IPS DF 19.7 (cell line): ENCODE data around the gene PCMT1.
"Not testable (repeated sequence)": the region's sequence is repeated elsewhere in the genome, so short reads cannot be mapped to it uniquely, and the experiment has no call there.

ENCODE experiments used
- DNase-seq: peaks from one replicate; pipeline ENCODE4 v3.0.0-alpha.2; 2013; ENCODE audit warnings: low read depth, low spot score

PCMT1 gene

GRCh38 chr6:149750136-149750609 is 632 bp downstream of the PCMT1 start:
- peak; percentile 25 for DNase-seq

- no peak for DNase-seq
These were observed 1.7 kb downstream of the PCMT1 start for GRCh38 chr6:149751239-149751638.

DNA sequence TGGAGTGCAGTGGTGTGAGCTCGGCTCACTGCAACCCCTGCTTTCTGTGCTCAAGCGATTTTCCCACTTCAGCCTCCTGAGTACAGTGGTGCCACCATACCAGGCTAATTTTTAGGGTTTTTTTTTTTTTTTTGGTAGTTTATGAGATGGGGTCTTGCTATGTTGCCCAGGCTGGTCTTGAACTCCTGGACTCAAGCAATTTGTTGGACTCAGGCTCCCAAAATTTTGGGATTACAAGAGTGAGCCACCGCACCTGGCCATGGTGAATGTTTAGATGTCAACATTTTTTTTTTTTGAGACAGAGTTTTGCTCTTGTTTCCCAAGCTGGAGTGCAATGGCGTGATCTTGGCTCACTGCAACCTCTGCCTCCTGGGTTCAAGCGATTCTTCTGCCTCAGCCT is 2.4 kb downstream of the PCMT1 start:
- DNase-seq: not testable (repeated sequence)

DNA sequence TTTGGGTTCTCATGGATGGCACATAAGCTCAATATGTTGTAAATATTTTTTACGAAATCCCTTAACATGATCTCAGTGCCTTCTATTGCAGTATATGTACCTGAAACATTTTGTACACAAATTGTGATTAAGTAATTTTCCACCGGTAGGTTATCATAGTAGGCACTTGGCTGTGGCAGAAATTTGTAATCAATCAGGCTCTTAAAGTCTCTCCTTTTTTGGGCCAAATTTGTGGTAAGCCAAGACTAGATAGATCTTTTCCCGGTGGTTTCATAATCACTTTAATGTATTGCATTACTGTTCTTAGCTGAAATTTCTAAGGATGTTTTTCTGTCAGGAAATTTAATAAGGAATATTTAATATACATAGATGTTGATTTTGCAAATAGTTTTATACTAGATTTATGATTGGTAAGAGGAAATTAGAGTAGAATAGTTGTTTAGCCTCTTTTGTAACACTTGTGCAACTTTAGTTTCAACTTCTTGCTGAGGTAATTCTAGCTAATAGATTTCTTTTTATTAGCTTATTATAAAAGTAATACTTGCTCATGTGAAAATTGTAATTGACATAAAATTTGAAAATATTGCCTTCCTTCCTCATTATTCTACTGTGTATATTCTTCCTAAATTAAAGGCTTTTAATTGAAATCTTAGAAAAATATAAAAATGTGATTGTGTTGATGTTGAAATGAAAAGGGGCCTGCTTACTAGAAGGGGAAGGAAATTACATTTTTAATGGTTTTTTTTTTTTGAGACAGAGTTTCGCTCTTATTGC is 3.2 kb downstream of the PCMT1 start:
- no peak for DNase-seq

GRCh38 chr6:149753374-149753637 is 3.8 kb downstream of the PCMT1 start:
- not testable (repeated sequence) for DNase-seq

DNA sequence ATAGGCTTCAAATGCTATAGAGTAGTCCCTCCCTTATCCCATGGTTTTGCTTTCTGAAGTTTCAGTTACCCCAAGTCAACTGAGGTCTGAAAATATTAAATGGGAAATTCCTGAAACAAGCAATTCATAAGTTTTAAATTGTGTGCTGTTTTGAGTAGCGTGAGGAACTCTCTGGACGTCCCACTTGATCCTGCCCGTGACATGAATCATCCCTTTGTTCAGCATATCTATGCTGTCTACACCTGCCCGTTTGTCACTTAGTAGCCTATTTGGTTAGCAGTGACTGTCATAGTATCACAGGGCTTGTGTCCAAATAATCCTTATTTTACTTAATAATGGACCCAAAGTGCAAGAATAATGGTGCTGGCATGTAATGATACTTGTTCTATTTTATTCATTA is 5.0 kb downstream of the PCMT1 start:
- no peak for DNase-seq

DNA sequence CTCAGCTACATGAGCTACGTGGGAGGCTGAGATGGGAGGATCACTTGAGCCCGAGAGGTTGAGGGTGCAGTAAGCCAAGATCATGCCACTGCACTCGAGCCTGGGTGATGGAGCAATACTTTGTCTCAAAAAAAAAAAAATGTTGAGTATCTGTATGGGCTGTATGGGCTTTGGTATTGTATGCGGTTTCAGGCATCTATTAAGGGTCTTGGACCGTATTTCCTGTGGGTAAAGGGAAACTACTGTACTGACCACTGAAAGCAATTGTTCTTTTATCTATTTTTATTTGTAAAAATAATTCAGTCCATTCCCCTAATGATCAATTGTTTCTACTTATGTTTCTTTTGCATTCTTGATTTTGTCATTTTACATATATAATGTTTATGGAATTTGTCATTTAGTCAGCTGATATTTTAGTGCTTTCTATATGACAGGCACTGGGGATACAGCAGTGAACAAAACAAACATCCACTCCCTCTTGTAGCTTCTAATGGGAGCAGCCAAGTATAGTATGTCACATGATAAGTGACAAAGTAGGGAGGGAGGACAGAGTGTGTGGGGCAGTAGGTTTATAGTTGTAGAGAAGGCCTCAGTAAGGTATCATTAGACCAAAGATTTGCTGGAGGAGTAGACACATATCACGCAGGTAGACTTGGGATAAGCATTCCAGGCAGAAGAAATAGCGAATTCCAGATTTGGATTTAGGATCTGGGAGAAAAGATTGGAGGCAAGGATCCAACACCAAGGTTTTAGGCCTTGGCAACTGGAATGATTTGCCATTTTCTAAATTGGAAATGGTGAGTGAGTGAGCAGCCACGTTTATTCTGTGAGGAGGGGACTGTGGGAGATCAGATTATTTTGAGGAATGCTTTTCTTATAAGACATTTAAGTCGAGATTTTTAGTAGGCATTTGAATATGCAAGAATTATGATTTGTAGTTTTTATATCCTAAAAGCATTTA is 6.0 kb downstream of the PCMT1 start:
- no peak for DNase-seq

GRCh38 chr6:149756261-149756636 is 6.7 kb downstream of the PCMT1 start:
- no peak for DNase-seq

GRCh38 chr6:149761438-149761837 is 11.9 kb downstream of the PCMT1 start:
- DNase-seq: no peak

- no peak for DNase-seq
These were observed 14.3 kb downstream of the PCMT1 start for GRCh38 chr6:149763866-149764265.

GRCh38 chr6:149766156-149766769 is 16.7 kb downstream of the PCMT1 start:
- no peak for DNase-seq

DNA sequence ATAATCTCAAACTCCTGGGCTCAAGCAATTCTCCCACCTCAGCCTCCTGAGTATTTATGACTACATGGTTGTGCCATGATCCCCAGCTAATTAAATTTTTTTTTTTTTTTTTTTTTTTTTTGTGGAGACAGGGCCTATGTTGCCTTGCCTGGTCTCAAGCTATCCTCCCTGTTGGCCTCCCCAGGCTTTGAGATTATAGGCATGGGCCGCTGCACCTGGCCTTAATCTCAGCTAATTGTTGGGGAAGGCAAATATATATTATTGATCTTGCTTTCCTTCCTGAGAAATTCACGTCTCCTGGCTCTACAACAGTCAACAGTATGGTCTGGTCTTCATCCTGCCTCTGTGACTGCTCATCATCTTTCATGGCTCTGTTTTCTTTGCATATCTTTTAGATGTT is 20.1 kb downstream of the PCMT1 start:
- no peak for DNase-seq

DNA sequence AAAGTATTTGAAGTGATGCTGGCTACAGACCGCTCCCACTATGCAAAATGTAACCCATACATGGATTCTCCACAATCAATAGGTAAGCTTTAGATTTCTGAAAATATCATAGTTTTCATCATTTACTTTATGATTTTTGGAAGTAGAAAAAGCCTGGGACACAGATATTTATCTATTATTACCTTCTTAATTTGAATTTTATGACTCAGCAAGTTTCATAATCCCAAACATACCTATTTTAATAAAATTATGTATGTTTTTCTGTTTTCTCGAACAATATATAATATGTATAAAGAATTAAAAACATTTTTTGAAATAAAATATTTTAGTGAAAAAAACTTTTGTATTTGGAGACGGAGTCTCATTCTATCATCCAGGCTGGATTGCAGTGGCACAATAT is 21.6 kb downstream of the PCMT1 start:
- no peak for DNase-seq

DNA sequence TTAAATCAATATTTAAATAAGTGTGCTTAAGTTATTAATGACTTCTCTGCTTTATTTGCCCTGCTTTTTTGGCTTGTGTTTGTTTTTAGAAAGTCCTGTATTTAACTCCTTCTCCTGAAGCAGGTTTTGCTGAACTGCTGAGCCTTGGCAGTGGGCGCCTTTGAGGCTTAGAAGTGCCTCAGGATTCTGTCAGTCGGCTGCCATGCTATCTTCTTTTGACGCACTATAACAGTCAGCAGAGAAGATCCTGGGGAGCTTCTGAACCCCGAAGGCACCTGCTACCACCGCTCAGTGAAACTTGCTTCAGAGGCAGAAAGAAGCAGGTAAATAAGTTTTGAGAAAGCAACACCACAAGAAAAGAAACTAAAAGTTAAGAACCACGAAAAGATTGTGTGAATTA is 22.4 kb downstream of the PCMT1 start:
- no peak for DNase-seq

DNA sequence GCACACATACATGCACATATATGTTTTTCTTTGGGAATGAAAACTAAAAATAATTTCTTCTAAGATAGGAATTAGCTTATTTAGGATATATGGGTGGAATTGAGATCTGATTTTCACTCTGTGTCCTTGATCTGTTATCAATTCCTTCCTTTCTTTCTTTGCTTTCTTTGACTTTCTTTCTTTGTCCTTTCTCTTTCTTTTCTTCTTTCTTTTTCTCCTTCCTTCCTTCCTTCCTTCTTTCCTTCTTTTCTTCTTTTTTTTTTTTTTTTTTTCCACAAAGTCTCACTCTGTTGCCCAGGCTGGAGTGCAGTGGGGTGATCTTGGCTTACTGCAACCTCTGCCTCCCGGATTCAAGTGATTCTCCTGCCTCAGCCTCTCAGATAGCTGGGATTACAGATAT is 28.1 kb downstream of the PCMT1 start:
- DNase-seq: no peak

DNA sequence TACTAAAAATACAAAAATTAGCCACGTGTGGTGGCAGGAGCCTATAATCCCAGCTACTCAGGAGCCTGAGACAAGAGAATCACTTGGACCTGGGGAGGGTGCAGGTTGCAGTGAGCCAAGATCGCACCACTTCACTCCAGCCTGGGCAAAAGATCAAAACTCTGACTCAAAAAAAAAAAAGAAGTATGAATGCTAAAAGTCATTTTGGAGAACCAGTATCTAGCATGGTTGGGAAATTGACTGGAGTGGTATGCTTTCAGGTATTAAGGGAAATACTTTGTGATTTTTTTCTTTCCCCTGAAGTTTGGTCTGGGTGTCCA is 30.1 kb downstream of the PCMT1 start:
- no peak for DNase-seq

DNA sequence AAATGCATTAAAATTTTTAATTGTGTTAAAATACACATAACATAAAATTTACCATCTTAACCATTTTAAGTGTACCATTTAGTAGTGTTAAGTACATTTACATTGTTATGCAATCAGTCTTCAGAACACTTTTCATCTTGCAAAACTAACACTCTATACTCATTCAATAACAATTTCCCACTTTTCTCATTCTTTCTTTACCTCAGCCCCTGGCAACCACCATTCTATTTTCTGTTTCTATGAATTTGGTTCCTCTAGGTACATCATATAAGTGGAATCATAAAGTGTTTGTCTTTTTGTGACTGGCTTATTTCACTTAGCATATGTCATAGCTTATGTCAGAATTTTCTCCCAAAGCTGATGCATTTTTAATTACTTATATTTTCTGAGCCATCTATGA is 32.2 kb downstream of the PCMT1 start:
- no peak for DNase-seq

DNA sequence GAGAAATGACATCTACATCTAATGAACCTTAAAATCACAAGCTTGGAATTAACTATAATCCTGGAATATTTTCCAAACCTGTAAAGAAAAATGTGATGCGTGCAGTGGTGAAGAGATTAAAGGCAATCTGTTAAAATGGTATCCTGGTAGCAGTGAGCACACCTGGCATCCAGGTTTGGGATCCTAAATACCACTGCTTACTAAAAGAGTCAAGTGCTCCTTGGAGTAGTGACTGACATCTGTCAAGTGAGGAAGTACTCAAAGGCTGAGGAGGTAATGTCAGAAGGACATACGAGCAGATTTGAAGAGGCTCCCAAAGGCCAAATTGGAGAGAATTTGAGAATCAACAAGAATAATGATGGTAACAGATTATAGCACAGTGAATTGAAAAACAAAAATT is 32.8 kb downstream of the PCMT1 start:
- DNase-seq: no peak

GRCh38 chr6:149783551-149783950 is 34.0 kb downstream of the PCMT1 start:
- no peak for DNase-seq

- DNase-seq: no peak
These were observed 56.6 kb downstream of the PCMT1 start for GRCh38 chr6:149806127-149806526.

GRCh38 chr6:149809798-149810197 is 60.3 kb downstream of the PCMT1 start:
- DNase-seq: no peak

GRCh38 chr6:149813351-149813750 is 63.8 kb downstream of the PCMT1 start:
- DNase-seq: no peak

DNA sequence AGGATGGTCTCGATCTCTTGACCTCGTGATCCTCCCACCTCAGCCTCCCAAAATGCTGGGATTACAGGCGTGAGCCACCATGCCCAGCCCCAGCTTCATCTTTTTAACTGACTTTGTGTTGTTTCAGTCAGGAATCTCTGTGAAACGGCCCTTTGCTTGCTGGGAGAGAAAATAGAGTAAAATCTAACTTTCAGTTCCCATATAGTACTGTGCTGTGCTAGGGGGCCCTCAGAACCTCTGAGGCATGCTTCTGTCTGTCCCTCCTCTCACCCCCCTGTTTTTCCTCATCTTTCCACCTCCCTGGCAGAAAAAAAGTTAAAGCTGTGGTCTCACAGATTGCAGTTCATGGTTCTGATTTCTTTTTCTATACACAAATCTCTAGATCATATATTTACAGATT is 66.2 kb downstream of the PCMT1 start:
- DNase-seq: no peak
